ENCODE data around the gene FAM227B.
A peak's percentile ranks its signal among the peaks of the same experiment; 100 is the strongest.
"Not testable (repeated sequence)": the region's sequence is repeated elsewhere in the genome, so short reads cannot be mapped to it uniquely, and the experiment has no call there.

FAM227B gene, protein sequence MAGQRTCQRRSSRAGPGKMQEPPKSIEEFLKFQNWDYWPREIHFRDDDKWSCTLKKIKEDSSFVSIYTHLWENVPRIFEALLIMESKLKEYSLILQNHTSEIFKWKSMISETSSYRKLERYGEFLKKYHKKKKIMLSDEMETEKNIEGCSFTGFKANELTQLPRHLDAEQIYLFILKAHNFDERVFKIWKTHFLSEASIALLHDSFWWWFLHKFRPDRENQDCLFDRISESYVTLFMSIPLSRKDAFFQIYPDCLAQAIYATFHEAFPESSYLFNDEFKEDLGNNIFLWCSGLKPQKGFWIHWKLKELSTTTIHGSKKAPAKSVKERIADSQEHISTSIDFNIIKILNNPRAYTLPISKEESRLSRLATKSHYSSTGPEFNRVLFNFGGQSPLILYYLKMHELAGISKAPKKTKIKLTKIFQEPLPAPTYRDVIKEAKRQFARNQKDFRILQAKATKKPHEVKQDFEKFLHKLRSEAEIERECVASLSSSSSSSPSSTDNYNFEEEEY

DNA sequence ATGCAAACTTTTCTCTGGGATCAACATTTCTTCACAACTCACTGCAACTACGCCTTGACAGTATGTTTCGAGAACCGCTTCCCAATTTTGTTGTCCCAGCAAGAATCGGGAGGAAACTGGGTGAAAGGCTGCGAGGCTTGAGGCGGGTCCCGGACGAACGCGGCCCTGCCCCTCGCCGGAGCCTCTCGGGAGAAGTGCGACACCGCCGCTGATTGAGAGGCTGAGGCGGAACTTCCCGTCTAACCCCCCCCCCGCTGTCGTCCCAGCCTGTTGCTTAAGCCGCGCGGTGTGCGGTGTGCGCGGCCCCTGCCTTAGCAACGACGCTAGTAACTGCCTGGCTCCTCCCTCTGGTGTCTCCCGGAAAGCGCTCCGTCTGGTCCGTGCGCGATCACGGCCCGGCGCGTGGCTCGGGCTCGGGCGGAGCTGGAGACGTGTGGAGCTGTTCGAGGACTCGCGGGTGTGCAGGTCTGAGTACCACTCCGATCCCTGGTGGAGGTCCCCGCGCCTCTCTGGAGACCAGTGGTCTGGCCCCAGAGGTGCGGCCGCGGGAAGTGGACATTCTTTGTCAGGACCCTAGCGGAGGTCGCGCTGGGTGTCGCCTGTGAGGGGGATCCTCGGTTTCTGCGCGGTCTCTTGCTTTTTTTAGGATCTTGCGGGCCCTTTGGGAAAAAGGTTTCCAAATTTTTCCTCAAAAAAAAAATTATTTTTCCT lies at the start of gene FAM227B, which contains the start of gene DTWD1:
TSS of gene FAM227B (minus strand) at position 161 of the 711 bp plus-strand sequence. CDS start 5,647 bp downstream, outside the sequence.
TSS of gene DTWD1 (plus strand) at position 391 of the 711 bp plus-strand sequence. CDS start 4,120 bp downstream, outside the sequence.
- peak; percentile 31 for FAIRE-seq

GRCh38 chr15:49669288-49669687 lies 48.7 kb upstream of the FAM227B start:
- FAIRE-seq = no peak

GRCh38 chr15:49666486-49666885 lies 45.9 kb upstream of the FAM227B start:
- FAIRE-seq = not testable (repeated sequence)

- no peak for FAIRE-seq
These were observed 44.1 kb upstream of the FAM227B start for GRCh38 chr15:49664716-49665115.

- no peak for FAIRE-seq
These were observed 36.1 kb upstream of the FAM227B start for GRCh38 chr15:49656734-49657133.

- no peak for FAIRE-seq
These were observed 32.3 kb upstream of the FAM227B start for GRCh38 chr15:49652922-49653321.

- no peak for FAIRE-seq
These were observed 30.1 kb upstream of the FAM227B start for GRCh38 chr15:49650676-49651075.

DNA sequence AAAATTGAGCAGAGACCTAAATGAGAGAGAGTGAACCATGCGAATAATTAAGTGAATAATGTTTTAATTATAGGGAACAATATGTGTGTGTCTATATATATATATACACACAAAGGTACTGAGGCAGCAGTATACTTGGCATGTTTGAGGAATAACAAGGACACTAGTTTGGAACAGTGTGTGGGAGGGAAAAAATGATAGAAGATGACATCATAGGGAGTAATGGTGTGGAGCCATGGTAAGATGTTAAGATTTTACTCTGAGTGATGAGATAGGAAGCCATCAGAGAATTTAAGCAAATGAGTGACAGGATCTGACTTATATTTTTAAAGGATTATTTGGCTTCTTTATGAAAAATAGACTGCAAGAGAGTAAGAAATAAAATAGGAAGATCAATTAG lies 29.4 kb upstream of the FAM227B start:
- no peak for FAIRE-seq

DNA sequence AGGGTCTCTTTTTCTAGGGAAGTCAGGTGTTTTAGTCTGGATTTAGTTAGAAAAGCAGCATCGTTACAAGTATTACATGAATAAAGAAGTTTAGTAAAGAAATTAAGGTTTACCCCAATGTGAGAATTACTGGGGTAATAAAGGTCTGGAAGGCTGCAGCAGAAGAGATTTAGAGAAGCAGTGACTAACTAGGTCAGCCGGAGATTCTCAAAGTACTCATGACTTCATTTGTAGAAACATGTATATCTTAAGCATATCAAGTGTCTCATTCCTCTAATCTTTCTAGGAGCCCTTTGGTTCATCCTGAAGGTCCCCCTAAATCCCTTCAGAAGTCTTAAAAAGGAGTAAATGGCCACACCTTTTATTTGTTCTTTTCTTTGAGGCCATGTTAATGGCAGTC lies 26.3 kb upstream of the FAM227B start:
- no peak for FAIRE-seq

- no peak for FAIRE-seq
These were observed 25.3 kb upstream of the FAM227B start for GRCh38 chr15:49645941-49646340.

DNA sequence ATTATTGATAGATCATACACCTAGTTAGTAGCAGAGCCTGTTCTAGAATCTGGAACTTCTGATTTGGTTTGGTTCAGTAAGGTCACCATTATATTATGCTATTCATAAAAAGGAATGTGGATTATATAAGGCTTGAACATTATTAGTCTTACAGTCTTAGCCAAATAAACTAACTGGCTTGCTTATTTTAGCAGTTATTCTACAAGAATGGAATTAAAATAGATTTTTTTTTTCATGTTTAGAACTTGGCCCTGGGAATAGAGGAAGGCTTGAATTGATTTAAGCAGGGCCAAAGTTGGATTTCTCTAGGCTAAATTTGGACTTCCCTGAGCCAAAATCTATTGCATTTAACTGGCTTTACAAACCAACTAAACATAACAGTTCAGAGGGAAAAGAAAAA lies 24.7 kb upstream of the FAM227B start:
- FAIRE-seq = no peak

GRCh38 chr15:49644364-49644794 lies 23.8 kb upstream of the FAM227B start:
- FAIRE-seq = no peak

DNA sequence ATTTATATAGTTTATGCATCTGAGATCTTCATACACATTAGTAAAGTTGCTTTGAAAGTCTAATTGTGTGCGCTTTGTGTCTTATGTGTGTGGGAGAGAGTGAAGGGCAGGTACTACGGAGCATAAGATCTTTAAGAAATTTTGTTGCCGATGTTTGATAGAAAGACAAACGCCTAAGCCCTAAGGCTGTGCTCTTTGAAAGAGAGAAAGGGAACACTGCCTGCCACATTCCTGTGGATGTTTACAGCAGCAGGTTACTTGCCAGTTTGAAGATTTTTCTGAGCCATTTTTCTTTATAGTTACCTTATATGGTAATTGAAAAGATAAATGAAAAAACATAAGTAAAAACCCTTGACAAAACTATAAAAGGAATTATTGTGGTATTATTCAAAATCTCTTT lies 17.2 kb upstream of the FAM227B start:
- FAIRE-seq = no peak

DNA sequence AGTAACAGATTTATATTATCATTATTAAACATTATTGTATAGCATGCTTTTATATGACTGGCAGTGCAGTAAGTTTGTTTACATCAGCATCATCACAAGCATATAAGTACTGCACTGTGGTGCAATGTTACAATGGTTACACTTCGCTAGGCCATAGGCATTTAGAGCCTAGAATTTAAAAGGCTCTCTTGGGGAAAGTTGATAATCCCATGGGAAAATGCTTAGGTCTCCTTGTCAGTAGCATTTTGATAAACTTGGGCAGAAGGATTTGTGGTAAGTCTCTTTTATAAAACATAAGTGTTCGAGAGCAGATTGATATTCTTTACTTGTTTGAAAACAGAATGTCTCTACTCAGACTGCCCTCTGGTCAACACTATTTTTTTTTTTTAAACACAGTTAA lies 7.8 kb upstream of the FAM227B start:
- FAIRE-seq = no peak

DNA sequence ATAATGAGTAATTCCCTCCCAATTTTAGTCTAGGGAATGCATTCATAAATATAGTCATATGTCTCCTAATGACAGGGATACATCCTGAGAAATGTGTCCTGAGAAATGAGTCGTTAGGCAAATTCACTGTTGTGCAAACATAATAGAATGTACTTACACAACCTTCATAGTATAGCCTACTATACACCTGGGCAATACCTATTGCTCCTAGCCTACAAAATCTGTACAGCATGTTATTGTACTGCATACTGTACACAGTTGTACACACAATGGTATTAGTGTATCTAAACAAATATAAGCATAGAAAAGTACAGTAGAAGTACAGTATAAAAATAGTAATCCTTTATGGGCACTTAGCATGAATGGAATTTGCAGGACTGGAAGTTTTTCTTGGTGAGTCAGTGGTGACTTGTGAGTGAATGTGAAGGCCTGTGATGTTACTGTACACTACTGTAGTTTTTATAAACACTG lies 6.8 kb upstream of the FAM227B start:
- FAIRE-seq = no peak

DNA sequence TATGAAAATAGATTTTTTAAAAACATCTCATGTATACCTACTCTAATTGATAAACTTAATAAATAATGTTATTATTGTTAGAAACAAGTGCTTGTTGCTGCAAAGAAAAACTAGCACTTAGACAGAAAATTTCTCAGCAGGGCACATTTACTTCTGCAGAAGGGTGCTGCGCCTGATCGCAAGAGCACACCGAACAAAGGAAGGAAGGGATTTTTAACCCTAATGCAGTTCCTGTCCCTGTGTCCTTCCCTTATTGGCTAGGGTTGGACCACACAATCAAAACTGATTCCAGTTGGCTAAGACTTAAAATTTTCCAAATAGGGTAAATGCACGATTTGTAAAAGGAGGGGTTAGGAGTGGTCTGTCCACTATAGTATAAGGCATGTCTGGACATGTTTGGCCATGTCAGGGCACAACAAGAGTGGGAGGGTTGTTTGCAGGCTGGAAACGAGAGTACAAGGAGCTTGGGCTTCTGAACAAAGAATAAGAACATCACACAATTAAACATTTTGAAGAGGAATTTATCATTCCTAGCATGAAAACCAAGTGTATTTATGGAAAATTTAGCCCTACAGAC lies 4.9 kb upstream of the FAM227B start:
- FAIRE-seq = no peak

- FAIRE-seq = no peak
These were observed 3.4 kb upstream of the FAM227B start for GRCh38 chr15:49624056-49624455.

GRCh38 chr15:49622561-49622960 lies 1.9 kb upstream of the FAM227B start:
- FAIRE-seq = no peak

GRCh38 chr15:49621887-49622286 lies 1.3 kb upstream of the FAM227B start:
- FAIRE-seq = no peak

- no peak for FAIRE-seq
These were observed 788 bp upstream of the FAM227B start for GRCh38 chr15:49621401-49621811.

DNA sequence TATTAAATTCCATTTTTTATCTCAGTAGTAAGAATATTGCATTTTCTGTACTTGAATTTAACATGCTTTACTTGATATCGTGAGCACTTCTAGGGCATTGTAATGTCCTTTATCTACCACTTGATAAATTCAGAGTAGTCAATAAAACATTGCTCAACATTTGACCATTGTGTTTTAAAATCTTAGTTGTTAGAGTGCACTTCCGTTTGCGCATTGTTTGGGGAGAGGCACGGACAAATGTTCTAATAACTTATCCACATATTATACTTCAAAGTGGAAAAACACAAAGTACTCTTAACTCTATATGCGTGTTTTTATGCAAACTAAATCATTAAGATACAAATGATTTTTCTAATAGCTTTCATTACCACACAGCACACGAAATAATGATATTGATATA lies 419 bp downstream of the FAM227B start:
- FAIRE-seq = no peak

DNA sequence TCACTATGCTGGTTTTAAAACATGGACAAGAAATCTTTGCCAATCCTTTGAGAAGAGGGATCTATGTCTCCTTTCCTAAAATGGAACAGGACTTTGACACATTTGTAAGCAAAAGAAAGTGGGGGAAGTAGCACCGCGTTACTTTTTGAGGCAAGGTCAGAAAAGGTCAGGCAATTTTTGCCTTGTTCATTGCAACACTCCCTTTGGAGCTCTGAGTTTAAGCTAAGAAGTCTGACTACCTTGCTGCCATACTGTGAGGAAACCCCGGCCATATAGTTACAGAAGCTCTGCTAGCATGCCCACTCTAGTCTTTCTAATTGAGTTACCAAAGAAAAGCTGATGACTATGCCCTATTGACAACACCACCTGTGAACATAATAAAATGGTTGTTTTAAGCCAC lies 1.4 kb downstream of the FAM227B start:
- no peak for FAIRE-seq

GRCh38 chr15:49612240-49612639 lies 8.4 kb downstream of the FAM227B start:
- not testable (repeated sequence) for FAIRE-seq
